ENCODE measurements around the gene GPD2. TPM values are rescaled to one million over a fixed set of nuclear protein-coding genes. Genes with fewer than 3 reads are reported as not detected.

Gene GPD2
- total and polyA plus RNA-seq, 12 donors: 4.5 to 33.8 (median 14.5) TPM

- H3K4me1 ChIP-seq (replicated peaks in 1 of 2): peaks cover 0 to 5% of the 10 kb centered on the region in 2 donors
- intact Hi-C loops (cut with DNase I): no loop called here
- no peaks in the 10 kb centered on the region for H3K27me3 ChIP-seq
- no peaks in the 10 kb centered on the region for H3K9me3 ChIP-seq (replicated peaks in 1 of 3)
- no peak overlapping the region for H3K27ac ChIP-seq
- no peaks in the 10 kb centered on the region for H3K36me3 ChIP-seq (replicated peaks in 1 of 2)
- H3K4me3 ChIP-seq: no peak overlapping the region
- 84 to 88% (median 85%) methylated on average over 5 of the region's 5 CpGs for WGBS, 4 donors
- DNase-seq: no peak
- TF ChIP-seq CTCF (IDR thresholded peaks at IDR 0.05) (no peak), POLR2A (IDR thresholded peaks at IDR 0.05) (no peak)
Observed at GRCh38 chr2:156476021-156476849, 40.1 kb downstream of the GPD2 start.

DNA sequence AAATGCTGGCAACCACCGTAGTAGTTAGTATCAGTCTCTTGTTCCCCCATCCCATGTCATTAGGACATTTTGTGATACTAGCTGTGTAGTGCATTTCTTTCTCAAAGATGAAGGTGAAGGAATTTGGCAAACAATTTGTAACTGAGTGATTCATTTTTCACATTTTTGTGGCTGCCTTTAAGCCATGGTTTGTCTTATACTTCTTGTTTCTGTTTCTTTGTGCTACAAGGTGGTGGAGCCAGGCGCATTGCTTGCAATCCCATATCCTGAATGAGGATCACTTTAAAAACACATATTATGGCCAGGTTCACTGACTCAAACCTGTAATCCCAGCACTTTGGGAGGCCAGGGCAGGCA lies 40.6 kb downstream of the GPD2 start:
- TF ChIP-seq POLR2A (IDR thresholded peaks at IDR 0.05) (no peak), CTCF (IDR thresholded peaks at IDR 0.05) (no peak)
- H3K27me3 ChIP-seq: no peaks in the 10 kb centered on the region
- no peak overlapping the region for H3K4me3 ChIP-seq
- peaks cover 0 to 5% of the 10 kb centered on the region in 2 donors for H3K4me1 ChIP-seq (replicated peaks in 1 of 2)
- intact Hi-C loops (cut with DNase I): no loop called here
- H3K36me3 ChIP-seq (replicated peaks in 1 of 2): no peaks in the 10 kb centered on the region
- no peaks in the 10 kb centered on the region for H3K9me3 ChIP-seq (replicated peaks in 1 of 3)
- no peak for DNase-seq
- H3K27ac ChIP-seq: no peak overlapping the region
- WGBS, 4 donors: 74 to 85% (median 78%) methylated on average over 2 of the region's 2 CpGs

DNA sequence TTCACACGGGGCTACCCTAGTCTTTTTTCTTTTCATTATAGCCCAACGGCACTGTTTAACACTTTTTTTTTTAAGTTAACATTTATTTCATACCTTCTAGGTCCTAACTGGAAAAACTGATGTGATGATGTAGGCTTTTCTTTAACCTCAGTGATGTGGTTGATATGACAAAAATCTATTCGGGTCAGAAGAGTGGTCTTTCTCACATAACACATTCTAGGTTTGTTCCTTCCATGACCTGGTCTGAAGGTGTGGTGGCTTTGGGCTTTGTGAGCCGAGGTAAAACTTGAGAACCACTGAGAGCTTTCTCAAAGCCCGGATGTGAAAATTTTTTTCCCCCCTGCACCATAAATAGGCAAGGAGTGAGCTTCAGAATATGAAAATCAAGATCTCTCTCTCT lies 44.2 kb downstream of the GPD2 start:
- Histone ChIP-seq H3K27ac (no peak overlapping the region), H3K9me3 (replicated peaks in 1 of 3) (no peaks in the 10 kb centered on the region), H3K4me1 (replicated peaks in 1 of 2) (peaks cover 0 to 13% of the 10 kb centered on the region in 2 donors), H3K4me3 (no peak overlapping the region), H3K27me3 (no peaks in the 10 kb centered on the region), H3K36me3 (replicated peaks in 1 of 2) (no peaks in the 10 kb centered on the region)
- 87 to 97% (median 92%) methylated on average over 5 of the region's 5 CpGs for WGBS, 4 donors
- DNase-seq: no peak
- intact Hi-C loops (cut with DNase I): no loop called here
- TF ChIP-seq CTCF (IDR thresholded peaks at IDR 0.05) (no peak), POLR2A (IDR thresholded peaks at IDR 0.05) (no peak)

DNA sequence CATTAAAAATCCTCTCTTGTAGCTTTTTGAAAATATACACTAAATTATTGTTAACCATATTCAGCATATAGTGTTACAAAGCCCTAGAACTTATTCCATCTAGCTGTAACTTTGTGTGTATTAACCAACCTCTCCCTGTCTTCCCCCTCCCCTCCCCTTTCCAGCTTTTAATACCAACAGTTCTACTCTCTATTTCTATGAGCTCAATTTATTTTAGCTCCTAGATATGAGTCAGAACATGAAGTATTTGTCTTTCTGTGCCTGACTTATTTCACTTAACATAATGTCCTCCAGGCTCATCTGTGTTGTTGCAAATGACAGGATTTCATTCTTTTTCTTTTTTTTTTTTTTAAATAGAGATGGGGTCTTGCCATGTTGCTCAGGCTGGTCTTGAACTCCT lies 45.1 kb downstream of the GPD2 start:
- Histone ChIP-seq H3K9me3 (replicated peaks in 1 of 3) (no peaks in the 10 kb centered on the region), H3K27ac (no peak overlapping the region), H3K36me3 (replicated peaks in 1 of 2) (no peaks in the 10 kb centered on the region), H3K4me3 (no peak overlapping the region), H3K27me3 (no peaks in the 10 kb centered on the region), H3K4me1 (replicated peaks in 1 of 2) (peaks cover 0 to 13% of the 10 kb centered on the region in 2 donors)
- intact Hi-C loops (cut with DNase I): no loop called here
- DNase-seq: no peak
- TF ChIP-seq CTCF (IDR thresholded peaks at IDR 0.05) (no peak), POLR2A (IDR thresholded peaks at IDR 0.05) (no peak)
